Measurements from ENCODE around the gene KRTAP10-11. TPM values are rescaled to one million over a fixed set of nuclear protein-coding genes. Genes with fewer than 3 reads are reported as not detected.

The KRTAP10-11 gene
- total and polyA plus RNA-seq, 9 donors, result not detected

- Histone ChIP-seq H3K27me3 (no peaks in the 10 kb centered on the region), H3K4me1 (ENCODE audit: insufficient read depth) (no peaks in the 10 kb centered on the region), H3K36me3 (no peaks in the 10 kb centered on the region), H3K4me3 (no peak overlapping the region), H3K27ac (no peak overlapping the region), H3K9me3 (no peaks in the 10 kb centered on the region)
- intact Hi-C loops (cut with DNase I), result no loop called here
- TF ChIP-seq EP300 (IDR thresholded peaks at IDR 0.05), result no peak
- DNase-seq, result no peak
- 62 to 73% (median 69%) methylated on average over 8 of the region's 8 CpGs for WGBS, 3 donors
Observed at GRCh38 chr21:44615466-44615865, 30.7 kb upstream of the KRTAP10-11 start.

GRCh38 chr21:44615911-44616590, 30.2 kb upstream of the KRTAP10-11 start:
- DNase-seq, result no peak
- WGBS, 3 donors, result 72 to 78% (median 75%) methylated on average over 15 to 17 of the region's 17 CpGs
- Histone ChIP-seq H3K4me3 (no peak overlapping the region), H3K4me1 (ENCODE audit: insufficient read depth) (no peaks in the 10 kb centered on the region), H3K27ac (no peak overlapping the region), H3K27me3 (no peaks in the 10 kb centered on the region), H3K36me3 (no peaks in the 10 kb centered on the region), H3K9me3 (no peaks in the 10 kb centered on the region)
- no peak for TF ChIP-seq EP300 (IDR thresholded peaks at IDR 0.05)
- no peak for TF ChIP-seq POLR2A (IDR thresholded peaks at IDR 0.05)
- TF ChIP-seq CTCF (IDR thresholded peaks at IDR 0.05), result no peak
- intact Hi-C loops (cut with DNase I), result no loop called here

GRCh38 chr21:44616591-44616926, 29.7 kb upstream of the KRTAP10-11 start:
- H3K27ac ChIP-seq, result no peak overlapping the region
- no peaks in the 10 kb centered on the region for H3K27me3 ChIP-seq
- H3K4me1 ChIP-seq (ENCODE audit: insufficient read depth), result no peaks in the 10 kb centered on the region
- 75 to 84% (median 76%) methylated on average over 16 of the region's 16 CpGs for WGBS, 3 donors
- no peaks in the 10 kb centered on the region for H3K36me3 ChIP-seq
- no peak for TF ChIP-seq EP300 (IDR thresholded peaks at IDR 0.05)
- TF ChIP-seq CTCF (IDR thresholded peaks at IDR 0.05), result no peak
- TF ChIP-seq POLR2A (IDR thresholded peaks at IDR 0.05), result no peak
- no peaks in the 10 kb centered on the region for H3K9me3 ChIP-seq
- DNase-seq, result no peak
- intact Hi-C loops (cut with DNase I), result no loop called here
- H3K4me3 ChIP-seq, result no peak overlapping the region

- Histone ChIP-seq H3K36me3 (no peaks in the 10 kb centered on the region), H3K4me1 (ENCODE audit: insufficient read depth) (no peaks in the 10 kb centered on the region), H3K27ac (no peak overlapping the region), H3K27me3 (no peaks in the 10 kb centered on the region), H3K4me3 (no peak overlapping the region), H3K9me3 (no peaks in the 10 kb centered on the region)
- WGBS, 3 donors, result 40 to 55% (median 45%) methylated on average over 8 of the region's 8 CpGs
- no peak for DNase-seq
- TF ChIP-seq CTCF (IDR thresholded peaks at IDR 0.05) (no peak), EP300 (IDR thresholded peaks at IDR 0.05) (no peak), POLR2A (IDR thresholded peaks at IDR 0.05) (no peak)
- intact Hi-C loops (cut with DNase I), result no loop called here
Observed at GRCh38 chr21:44617071-44617501, 29.1 kb upstream of the KRTAP10-11 start.

- no peaks in the 10 kb centered on the region for H3K36me3 ChIP-seq
- no peak for TF ChIP-seq EP300 (IDR thresholded peaks at IDR 0.05)
- no peak for TF ChIP-seq CTCF (IDR thresholded peaks at IDR 0.05)
- no peak for TF ChIP-seq POLR2A (IDR thresholded peaks at IDR 0.05)
- H3K4me1 ChIP-seq (ENCODE audit: insufficient read depth), result no peaks in the 10 kb centered on the region
- no peak overlapping the region for H3K27ac ChIP-seq
- DNase-seq, result no peak
- WGBS, 3 donors, result 15 to 26% (median 16%) methylated on average over 4 of the region's 4 CpGs
- no peaks in the 10 kb centered on the region for H3K27me3 ChIP-seq
- H3K4me3 ChIP-seq, result no peak overlapping the region
- intact Hi-C loops (cut with DNase I), result no loop called here
- peaks cover 0 to 3% of the 10 kb centered on the region in 2 donors for H3K9me3 ChIP-seq
Observed at GRCh38 chr21:44618504-44618903, 27.7 kb upstream of the KRTAP10-11 start.
